SK-N-SH treated with all-trans-retinoic acid at 6 μM for 48 hours (cell line): ENCODE data around the gene DNAH11.
A peak's percentile ranks its signal among the peaks of the same experiment; 100 is the strongest.
"Not testable (repeated sequence)": the region's sequence is repeated elsewhere in the genome, so short reads cannot be mapped to it uniquely, and the experiment has no call there.

Experiments
- ATAC-seq: fragments of 200-7000 bp; cut with Tn5 transposase; 3 replicates; pipeline ENCODE4 v1.9.1; 2020; ENCODE audit warnings: mild to moderate bottlenecking, moderate library complexity
- ARNTL ChIP-seq: fragments of 450-650 bp; formaldehyde crosslinking; IDR thresholded peaks from 2 replicates; pipeline ENCODE4 v1.5.0; 2020; ENCODE audit warnings: low read depth, mild to moderate bottlenecking, moderate library complexity, borderline replicate concordance
- BACH2 ChIP-seq: fragments of 250-450 bp; sonication (Bioruptor Pico); IDR thresholded peaks from 2 replicates; pipeline ENCODE4 v1.9.0; 2021; ENCODE audit warnings: mild to moderate bottlenecking, borderline replicate concordance
- CREB5 ChIP-seq: fragments of 250-450 bp; sonication (Bioruptor Pico); IDR thresholded peaks from 2 replicates; pipeline ENCODE4 v1.5.1; 2020; ENCODE audit warnings: low read depth, mild to moderate bottlenecking, moderate library complexity
- CSDC2 ChIP-seq: fragments of 250-450 bp; sonication (Bioruptor Pico); IDR thresholded peaks from 2 replicates; pipeline ENCODE4 v1.5.0; 2020; ENCODE audit warnings: mild to moderate bottlenecking, moderate library complexity
- ESRRG ChIP-seq: fragments of 250-450 bp; sonication (Bioruptor Pico); IDR thresholded peaks from 2 replicates; pipeline ENCODE4 v1.6.1; 2021; ENCODE audit warnings: mild to moderate bottlenecking
- GLIS3 ChIP-seq: fragments of 250-450 bp; sonication (Bioruptor Pico); IDR thresholded peaks from 2 replicates; pipeline ENCODE4 v1.5.0; 2020; ENCODE audit warnings: mild to moderate bottlenecking, moderate library complexity
- ISL1 ChIP-seq: fragments of 250-450 bp; sonication (Bioruptor Pico); IDR thresholded peaks from 2 replicates; pipeline ENCODE4 v2.1.2; 2022; ENCODE audit warnings: mild to moderate bottlenecking, moderate library complexity
- OSR1 ChIP-seq: fragments of 250-450 bp; sonication (Bioruptor Pico); IDR thresholded peaks from 2 replicates; pipeline ENCODE4 v1.8.0; 2022; ENCODE audit warnings: moderate library complexity, mild to moderate bottlenecking, inconsistent platforms
- POU6F1 ChIP-seq: fragments of 250-450 bp; sonication (Bioruptor Pico); IDR thresholded peaks from 2 replicates; pipeline ENCODE4 v1.8.0; 2021; ENCODE audit warnings: low read depth, mild to moderate bottlenecking, moderate library complexity, borderline replicate concordance
- PPARA ChIP-seq: fragments of 250-450 bp; sonication (Bioruptor Pico); IDR thresholded peaks from 2 replicates; pipeline ENCODE4 v1.5.0; 2020; ENCODE audit warnings: mild to moderate bottlenecking, borderline replicate concordance
- RARB ChIP-seq: fragments of 250-450 bp; sonication (Bioruptor Pico); IDR thresholded peaks from 2 replicates; pipeline ENCODE4 v1.8.0; 2021; ENCODE audit warnings: mild to moderate bottlenecking, moderate library complexity
- SNAI2 ChIP-seq: fragments of 250-450 bp; sonication (Bioruptor Pico); IDR thresholded peaks from 2 replicates; pipeline ENCODE4 v1.5.0; 2020; ENCODE audit warnings: mild to moderate bottlenecking, moderate library complexity
- TCF4 ChIP-seq: fragments of 250-450 bp; sonication (Bioruptor Pico); IDR thresholded peaks from 2 replicates; pipeline ENCODE4 v1.8.0; 2021; ENCODE audit warnings: mild to moderate bottlenecking, moderate library complexity, borderline replicate concordance
- TOX ChIP-seq: fragments of 250-450 bp; sonication (Bioruptor Pico); IDR thresholded peaks from 2 replicates; pipeline ENCODE4 v1.8.0; 2021; ENCODE audit warnings: mild to moderate bottlenecking, moderate library complexity, borderline replicate concordance
- ZC3H10 ChIP-seq: fragments of 250-450 bp; sonication (Bioruptor Pico); IDR thresholded peaks from 2 replicates; pipeline ENCODE4 v1.5.1; 2021; ENCODE audit warnings: mild to moderate bottlenecking, moderate library complexity
- ZFP30 ChIP-seq: fragments of 450-650 bp; formaldehyde crosslinking; IDR thresholded peaks from 2 replicates; pipeline ENCODE4 v1.5.0; 2022; ENCODE audit warnings: mild to moderate bottlenecking, moderate library complexity
- ZNF565 ChIP-seq: fragments of 450-650 bp; formaldehyde crosslinking; conservative IDR thresholded peaks from 2 replicates; pipeline ENCODE4 v1.5.0; 2020; ENCODE audit warnings: low read depth, mild to moderate bottlenecking, moderate library complexity
- ZNF70 ChIP-seq: fragments of 450-650 bp; formaldehyde crosslinking; IDR thresholded peaks from 2 replicates; pipeline ENCODE4 v1.5.0; 2020; ENCODE audit warnings: mild to moderate bottlenecking, moderate library complexity
- ZNF8 ChIP-seq: fragments of 450-650 bp; formaldehyde crosslinking; IDR thresholded peaks from 2 replicates; pipeline ENCODE4 v1.5.0; 2020; ENCODE audit warnings: mild to moderate bottlenecking, moderate library complexity
- TF ChIP-seq, protein P1 (sequence below): fragments of 250-450 bp; sonication (Bioruptor Pico); IDR thresholded peaks from 2 replicates; pipeline ENCODE4 v1.5.1; 2021; ENCODE audit warnings: mild to moderate bottlenecking, moderate library complexity
- TF ChIP-seq, protein P2 (sequence below): fragments of 250-450 bp; sonication (Bioruptor Pico); IDR thresholded peaks from 2 replicates; pipeline ENCODE4 v1.8.0; 2020; ENCODE audit warnings: mild to moderate bottlenecking, moderate library complexity, borderline replicate concordance

The DNAH11 gene

GRCh38 chr7:21524680-21525079 lies 18.2 kb upstream of the DNAH11 start:
- no peak for ATAC-seq
- TF ChIP-seq TCF4 (CRISPR knock-in tag) = no peak
- no peak for TF ChIP-seq ARNTL
- TF ChIP-seq RARB (CRISPR knock-in tag) = no peak
- no peak for TF ChIP-seq BACH2 (CRISPR knock-in tag)
- no peak for TF ChIP-seq CSDC2
- no peak for TF ChIP-seq ZNF8 (CRISPR knock-in tag)
- TF ChIP-seq CREB5 (CRISPR knock-in tag) = no peak
- TF ChIP-seq, all 23 proteins: peak for 0

GRCh38 chr7:21526007-21526406 lies 16.8 kb upstream of the DNAH11 start:
- TF ChIP-seq ZNF70 (CRISPR knock-in tag) (no peak), ISL1 (CRISPR knock-in tag) (no peak), ZNF565 (CRISPR knock-in tag) (no peak), ZFP30 (no peak)
- TF ChIP-seq, protein P1, sequence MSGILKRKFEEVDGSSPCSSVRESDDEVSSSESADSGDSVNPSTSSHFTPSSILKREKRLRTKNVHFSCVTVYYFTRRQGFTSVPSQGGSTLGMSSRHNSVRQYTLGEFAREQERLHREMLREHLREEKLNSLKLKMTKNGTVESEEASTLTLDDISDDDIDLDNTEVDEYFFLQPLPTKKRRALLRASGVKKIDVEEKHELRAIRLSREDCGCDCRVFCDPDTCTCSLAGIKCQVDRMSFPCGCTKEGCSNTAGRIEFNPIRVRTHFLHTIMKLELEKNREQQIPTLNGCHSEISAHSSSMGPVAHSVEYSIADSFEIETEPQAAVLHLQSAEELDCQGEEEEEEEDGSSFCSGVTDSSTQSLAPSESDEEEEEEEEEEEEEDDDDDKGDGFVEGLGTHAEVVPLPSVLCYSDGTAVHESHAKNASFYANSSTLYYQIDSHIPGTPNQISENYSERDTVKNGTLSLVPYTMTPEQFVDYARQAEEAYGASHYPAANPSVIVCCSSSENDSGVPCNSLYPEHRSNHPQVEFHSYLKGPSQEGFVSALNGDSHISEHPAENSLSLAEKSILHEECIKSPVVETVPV (CRISPR knock-in tag) = no peak
- TF ChIP-seq, protein P2, sequence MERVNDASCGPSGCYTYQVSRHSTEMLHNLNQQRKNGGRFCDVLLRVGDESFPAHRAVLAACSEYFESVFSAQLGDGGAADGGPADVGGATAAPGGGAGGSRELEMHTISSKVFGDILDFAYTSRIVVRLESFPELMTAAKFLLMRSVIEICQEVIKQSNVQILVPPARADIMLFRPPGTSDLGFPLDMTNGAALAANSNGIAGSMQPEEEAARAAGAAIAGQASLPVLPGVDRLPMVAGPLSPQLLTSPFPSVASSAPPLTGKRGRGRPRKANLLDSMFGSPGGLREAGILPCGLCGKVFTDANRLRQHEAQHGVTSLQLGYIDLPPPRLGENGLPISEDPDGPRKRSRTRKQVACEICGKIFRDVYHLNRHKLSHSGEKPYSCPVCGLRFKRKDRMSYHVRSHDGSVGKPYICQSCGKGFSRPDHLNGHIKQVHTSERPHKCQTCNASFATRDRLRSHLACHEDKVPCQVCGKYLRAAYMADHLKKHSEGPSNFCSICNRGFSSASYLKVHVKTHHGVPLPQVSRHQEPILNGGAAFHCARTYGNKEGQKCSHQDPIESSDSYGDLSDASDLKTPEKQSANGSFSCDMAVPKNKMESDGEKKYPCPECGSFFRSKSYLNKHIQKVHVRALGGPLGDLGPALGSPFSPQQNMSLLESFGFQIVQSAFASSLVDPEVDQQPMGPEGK (CRISPR knock-in tag) = no peak
- ATAC-seq = peak; percentile 49; the same call in 1 of the 3 replicates

- no peak for ATAC-seq
- TF ChIP-seq ZC3H10 (CRISPR knock-in tag) = no peak
- no peak for TF ChIP-seq PPARA (CRISPR knock-in tag)
- no peak for TF ChIP-seq TCF4 (CRISPR knock-in tag)
- TF ChIP-seq POU6F1 = no peak
- no peak for TF ChIP-seq TOX (CRISPR knock-in tag)
- TF ChIP-seq, protein P2 (CRISPR knock-in tag) = no peak
- no peak for TF ChIP-seq ESRRG
- TF ChIP-seq ZFP30 = no peak
- TF ChIP-seq RARB (CRISPR knock-in tag) = no peak
- no peak for TF ChIP-seq SNAI2 (CRISPR knock-in tag)
- no peak for TF ChIP-seq ZNF8 (CRISPR knock-in tag)
- TF ChIP-seq, protein P1 (CRISPR knock-in tag) = no peak
- TF ChIP-seq CSDC2 = no peak
- no peak for TF ChIP-seq OSR1 (CRISPR knock-in tag)
- TF ChIP-seq ZNF565 (CRISPR knock-in tag) = no peak
- TF ChIP-seq GLIS3 = no peak
- no peak for TF ChIP-seq BACH2 (CRISPR knock-in tag)
- TF ChIP-seq ARNTL = no peak
These were observed 16.4 kb upstream of the DNAH11 start for GRCh38 chr7:21526448-21526847.

GRCh38 chr7:21532485-21532884 lies 10.4 kb upstream of the DNAH11 start:
- ATAC-seq = not testable (repeated sequence)

- not testable (repeated sequence) for ATAC-seq
These were observed 9.2 kb upstream of the DNAH11 start for GRCh38 chr7:21533646-21534045.

DNA sequence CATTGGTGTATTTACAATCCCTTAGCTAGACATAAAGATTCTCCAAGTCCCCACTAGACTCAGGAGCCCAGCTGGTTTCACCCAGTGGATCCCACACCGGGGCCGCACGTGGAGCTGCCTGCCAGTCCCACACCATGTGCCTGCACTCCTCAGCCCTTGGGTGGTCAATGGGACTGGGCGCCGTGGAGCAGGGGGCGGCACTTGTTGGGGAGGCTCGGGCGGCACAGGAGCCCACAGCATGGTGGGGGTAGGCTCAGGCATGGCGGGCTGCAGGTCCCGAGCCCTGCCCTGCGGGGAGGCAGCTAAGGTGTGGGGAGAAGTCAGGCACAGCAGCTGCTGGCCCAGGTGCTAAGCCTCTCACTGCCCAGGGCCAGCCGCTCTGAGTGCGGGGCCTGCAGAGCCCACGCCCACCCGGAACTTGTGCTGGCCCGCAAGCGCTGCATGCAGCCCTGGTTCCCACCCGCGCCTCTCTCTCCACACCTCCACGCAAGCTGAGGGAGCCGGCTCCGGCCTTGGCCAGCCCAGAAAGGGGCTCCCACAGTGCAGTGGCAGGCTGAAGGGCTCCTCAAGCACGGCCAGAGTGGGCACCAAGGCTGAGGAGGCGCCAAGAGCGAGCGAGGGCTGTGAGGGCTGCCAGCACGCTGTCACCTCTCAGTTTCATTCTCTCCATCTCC lies 6.3 kb upstream of the DNAH11 start:
- not testable (repeated sequence) for ATAC-seq
